ENCODE results near the gene P3H4.

The P3H4 gene

GRCh38 chr17:41762841-41763240 lies 48.9 kb downstream of the P3H4 start:
- no peak for ATAC-seq (ENCODE audit: low read depth)
- H3K36me3 ChIP-seq (ENCODE audit: low read depth), result peaks cover 97% of the 10 kb centered on the region
- no peak for TF ChIP-seq CTCF (IDR thresholded peaks at IDR 0.05; ENCODE audit: poor library complexity, severe bottlenecking)

DNA sequence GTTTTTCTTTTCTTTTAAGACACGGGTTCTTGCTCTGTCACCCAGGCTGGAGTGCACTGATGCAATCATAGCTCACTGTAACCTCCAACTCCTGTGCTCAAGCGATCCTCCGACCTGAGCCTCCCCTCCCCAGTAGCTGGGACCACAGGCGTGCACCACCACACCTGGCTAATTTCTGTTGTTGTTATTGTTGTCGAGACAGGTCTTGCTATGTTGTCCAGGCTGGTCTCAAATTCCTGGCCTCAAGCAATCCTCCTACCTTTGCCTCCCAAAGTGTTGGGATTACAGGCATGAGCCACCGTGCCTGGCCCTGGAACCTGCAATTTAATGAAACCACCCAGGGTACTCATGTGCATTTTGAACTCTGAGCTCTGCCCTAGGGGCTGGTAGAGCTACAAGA lies 49.4 kb downstream of the P3H4 start:
- peaks cover 97% of the 10 kb centered on the region for H3K36me3 ChIP-seq (ENCODE audit: low read depth)
- TF ChIP-seq CTCF (IDR thresholded peaks at IDR 0.05; ENCODE audit: poor library complexity, severe bottlenecking), result no peak
- ATAC-seq (ENCODE audit: low read depth) (no peak), DNase-seq (ENCODE audit: low spot score) (no peak)
- H3K9me3 ChIP-seq (ENCODE audit: severe bottlenecking), result no peaks in the 10 kb centered on the region
- no peak overlapping the region for H3K27ac ChIP-seq (ENCODE audit: poor library complexity, severe bottlenecking)
- no peaks in the 10 kb centered on the region for H3K27me3 ChIP-seq (ENCODE audit: insufficient read depth, poor library complexity, severe bottlenecking)
- no peaks in the 10 kb centered on the region for H3K4me1 ChIP-seq (ENCODE audit: insufficient read depth, poor library complexity, severe bottlenecking)
- H3K4me3 ChIP-seq (ENCODE audit: severe bottlenecking), result no peak overlapping the region

More at GRCh38 chr17:41762841-41763240, 48.9 kb downstream of the P3H4 start:
- DNase-seq (ENCODE audit: low spot score), result no peak
- Histone ChIP-seq H3K4me3 (ENCODE audit: severe bottlenecking) (no peak overlapping the region), H3K9me3 (ENCODE audit: severe bottlenecking) (no peaks in the 10 kb centered on the region), H3K27me3 (ENCODE audit: insufficient read depth, poor library complexity, severe bottlenecking) (no peaks in the 10 kb centered on the region), H3K27ac (ENCODE audit: poor library complexity, severe bottlenecking) (no peak overlapping the region), H3K4me1 (ENCODE audit: insufficient read depth, poor library complexity, severe bottlenecking) (no peaks in the 10 kb centered on the region)

DNA sequence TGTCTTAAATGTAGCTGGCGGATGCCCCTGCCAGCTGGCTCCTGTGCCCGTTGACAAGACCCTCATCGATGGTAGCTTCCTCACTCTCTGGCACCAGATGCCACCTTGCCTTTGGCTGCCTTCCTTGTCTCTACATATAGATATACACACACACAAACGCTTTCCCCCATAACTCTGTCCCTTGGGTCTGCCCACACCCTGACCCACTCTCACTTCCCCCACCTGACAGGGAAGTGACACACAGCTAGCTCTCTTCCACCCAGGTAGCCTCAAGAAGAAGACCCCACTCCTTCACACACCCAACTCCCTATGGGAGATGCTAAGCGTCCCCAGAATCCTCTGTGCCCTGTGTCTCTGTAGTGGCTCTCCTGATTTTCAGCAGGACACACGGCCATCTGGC lies 50.9 kb downstream of the P3H4 start:
- Histone ChIP-seq H3K4me1 (ENCODE audit: insufficient read depth, poor library complexity, severe bottlenecking) (no peaks in the 10 kb centered on the region), H3K27me3 (ENCODE audit: insufficient read depth, poor library complexity, severe bottlenecking) (no peaks in the 10 kb centered on the region), H3K27ac (ENCODE audit: poor library complexity, severe bottlenecking) (no peak overlapping the region), H3K4me3 (ENCODE audit: severe bottlenecking) (no peak overlapping the region), H3K9me3 (ENCODE audit: severe bottlenecking) (no peaks in the 10 kb centered on the region), H3K36me3 (ENCODE audit: low read depth) (peaks cover 97% of the 10 kb centered on the region)
- DNase-seq (ENCODE audit: low spot score), result no peak
- TF ChIP-seq CTCF (IDR thresholded peaks at IDR 0.05; ENCODE audit: poor library complexity, severe bottlenecking), result no peak
- ATAC-seq (ENCODE audit: low read depth), result no peak

DNA sequence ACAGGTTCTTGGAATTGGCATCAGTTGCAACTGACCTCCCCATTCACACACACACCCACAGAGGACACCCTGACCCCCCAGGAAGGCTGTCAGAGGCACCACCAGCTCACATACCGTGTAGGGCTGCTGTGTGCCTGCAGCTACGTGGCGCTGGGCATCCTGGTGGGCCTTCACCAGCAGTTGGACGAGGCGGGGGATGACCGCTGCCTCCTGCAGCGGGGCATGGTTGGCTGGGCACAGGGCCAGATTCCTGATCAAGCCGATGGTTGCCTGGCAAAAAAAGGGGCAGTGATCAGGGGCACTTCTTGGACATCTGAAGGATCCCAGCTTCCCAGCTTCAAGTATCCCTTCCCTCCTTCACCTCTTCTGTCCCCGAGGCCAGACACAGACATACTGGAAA lies 53.1 kb downstream of the P3H4 start:
- ATAC-seq (ENCODE audit: low read depth), result no peak

More for the DNA sequence above, 53.1 kb downstream of the P3H4 start:
- Histone ChIP-seq H3K27me3 (ENCODE audit: insufficient read depth, poor library complexity, severe bottlenecking) (no peaks in the 10 kb centered on the region), H3K4me1 (ENCODE audit: insufficient read depth, poor library complexity, severe bottlenecking) (no peaks in the 10 kb centered on the region), H3K9me3 (ENCODE audit: severe bottlenecking) (no peaks in the 10 kb centered on the region), H3K36me3 (ENCODE audit: low read depth) (peaks cover 97% of the 10 kb centered on the region), H3K27ac (ENCODE audit: poor library complexity, severe bottlenecking) (no peak overlapping the region), H3K4me3 (ENCODE audit: severe bottlenecking) (no peak overlapping the region)
- TF ChIP-seq CTCF (IDR thresholded peaks at IDR 0.05; ENCODE audit: poor library complexity, severe bottlenecking), result no peak
- no peak for DNase-seq (ENCODE audit: low spot score)

All from RWPE2 (cell line).